Cardiac muscle cell (in vitro differentiated cells and primary cell): ENCODE results near the gene SAP130. TPM values are rescaled to one million over a fixed set of nuclear protein-coding genes. Genes with fewer than 3 reads are reported as not detected.

Experiments
- DNase-seq, 2 donors: peaks; one replicate each; pipeline versions ENCODE4 v3.0.0 to v3.0.0-alpha.2; 2010 to 2017; ENCODE audit warnings: low read depth in 1 of 2, low spot score in 1 of 2
- H3K27ac ChIP-seq: fragments of 200-600 bp; sonication (generic); 2 replicates; pipeline ENCODE4 v1.5.1; 2016
- H3K27me3 ChIP-seq: fragments of 200-600 bp; sonication (generic); 2 replicates; pipeline ENCODE4 v1.6.0; 2016; ENCODE audit warnings: control low read depth
- H3K36me3 ChIP-seq: fragments of 200-600 bp; sonication (generic); 2 replicates; pipeline ENCODE4 v1.5.1; 2016; ENCODE audit warnings: control low read depth
- H3K4me1 ChIP-seq: fragments of 200-600 bp; sonication (generic); 2 replicates; pipeline ENCODE4 v1.8.1; 2017; ENCODE audit warnings: low read depth, mild to moderate bottlenecking, mixed run types
- H3K4me3 ChIP-seq: fragments of 200-600 bp; sonication (generic); 2 replicates; pipeline ENCODE4 v1.5.1; 2016; ENCODE audit warnings: mild to moderate bottlenecking
- H3K9me3 ChIP-seq: fragments of 200-600 bp; sonication (generic); 2 replicates; pipeline ENCODE4 v1.5.1; 2017; ENCODE audit warnings: low read depth, mild to moderate bottlenecking, control low read depth
- polyA plus RNA-seq: library from polyadenylated mRNA; unstranded; fragments of >200 nt; fragmentation: Nextera tagmentation; extraction: Ambion mirVana; gene quantifications from 2 replicates; pipeline ENCODE4 v1.2.1, GENCODE V29; 2016
- total RNA-seq: library from RNA; depleted of rRNA; stranded (reverse); fragments of >200 nt; gene quantifications from 2 replicates; pipeline ENCODE4 v1.2.3, GENCODE V29; 2016
- TF ChIP-seq, protein P1 (sequence below): IDR thresholded peaks from 2 replicates; pipeline ENCODE4 v1.5.1; 2012; ENCODE audit warnings: low read depth, mild to moderate bottlenecking, low read length

Gene SAP130
- total and polyA plus RNA-seq, 2 experiments from 2014 or later, result 19.5 to 22.8 TPM

DNA sequence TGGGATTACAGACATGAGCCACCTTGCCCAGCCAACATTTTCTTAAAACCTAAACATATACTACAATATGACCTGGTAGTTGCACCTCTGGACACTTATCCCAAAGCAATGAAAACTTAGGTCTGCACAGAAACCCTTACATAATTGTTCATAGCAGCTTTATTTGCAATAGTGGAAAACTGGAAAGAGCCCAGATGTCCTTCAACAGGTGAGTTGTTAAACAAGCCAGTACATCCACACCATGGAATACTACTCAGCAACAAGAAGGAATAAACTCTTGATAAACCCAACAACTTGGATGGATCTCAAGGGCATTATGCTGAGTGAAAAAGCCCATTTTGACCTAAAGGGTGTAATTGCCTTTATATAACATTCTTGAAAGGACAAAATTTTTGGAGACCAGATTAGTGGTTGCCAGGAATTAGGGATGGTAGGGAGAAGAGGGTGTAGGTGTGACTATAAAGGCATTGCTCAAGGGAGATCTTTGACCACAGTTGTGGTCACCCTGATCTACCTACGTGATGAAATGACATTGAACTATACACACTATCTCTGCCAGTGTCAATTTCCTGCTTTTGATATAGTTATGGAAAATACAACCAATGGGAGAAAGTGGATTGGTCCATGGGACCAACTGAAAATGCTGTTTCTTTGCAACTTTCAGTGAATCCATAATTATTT lies 130.2 kb downstream of the SAP130 start:
- TF ChIP-seq, protein P1, sequence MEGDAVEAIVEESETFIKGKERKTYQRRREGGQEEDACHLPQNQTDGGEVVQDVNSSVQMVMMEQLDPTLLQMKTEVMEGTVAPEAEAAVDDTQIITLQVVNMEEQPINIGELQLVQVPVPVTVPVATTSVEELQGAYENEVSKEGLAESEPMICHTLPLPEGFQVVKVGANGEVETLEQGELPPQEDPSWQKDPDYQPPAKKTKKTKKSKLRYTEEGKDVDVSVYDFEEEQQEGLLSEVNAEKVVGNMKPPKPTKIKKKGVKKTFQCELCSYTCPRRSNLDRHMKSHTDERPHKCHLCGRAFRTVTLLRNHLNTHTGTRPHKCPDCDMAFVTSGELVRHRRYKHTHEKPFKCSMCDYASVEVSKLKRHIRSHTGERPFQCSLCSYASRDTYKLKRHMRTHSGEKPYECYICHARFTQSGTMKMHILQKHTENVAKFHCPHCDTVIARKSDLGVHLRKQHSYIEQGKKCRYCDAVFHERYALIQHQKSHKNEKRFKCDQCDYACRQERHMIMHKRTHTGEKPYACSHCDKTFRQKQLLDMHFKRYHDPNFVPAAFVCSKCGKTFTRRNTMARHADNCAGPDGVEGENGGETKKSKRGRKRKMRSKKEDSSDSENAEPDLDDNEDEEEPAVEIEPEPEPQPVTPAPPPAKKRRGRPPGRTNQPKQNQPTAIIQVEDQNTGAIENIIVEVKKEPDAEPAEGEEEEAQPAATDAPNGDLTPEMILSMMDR, result no peak

DNA sequence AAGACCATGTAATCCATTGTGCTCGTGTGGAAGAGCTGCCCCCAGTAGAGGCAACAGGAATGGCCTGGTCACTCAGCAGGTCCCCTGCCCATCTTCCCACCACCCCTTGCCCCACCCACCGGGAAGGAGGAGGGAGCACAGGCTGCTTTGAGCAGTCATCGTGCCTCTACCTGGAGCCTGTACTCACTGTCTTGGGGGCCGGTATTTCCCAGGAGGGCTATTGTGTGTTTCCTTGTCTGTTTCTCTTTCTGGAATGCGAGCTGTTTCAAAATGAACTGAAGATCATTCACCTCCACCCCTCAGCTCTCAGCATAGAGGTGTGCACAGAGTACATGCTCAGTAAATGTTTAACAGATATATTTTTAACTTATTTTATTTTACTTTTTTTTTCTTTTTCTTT lies 134.4 kb downstream of the SAP130 start:
- H3K4me3 ChIP-seq, result no peak overlapping the region
- no peaks in the 10 kb centered on the region for H3K27me3 ChIP-seq
- H3K27ac ChIP-seq, result peak overlapping the region; percentile 3
- TF ChIP-seq, protein P1, result no peak
- no peaks in the 10 kb centered on the region for H3K9me3 ChIP-seq
- no peak for DNase-seq
- H3K36me3 ChIP-seq, result no peaks in the 10 kb centered on the region
- H3K4me1 ChIP-seq, result no peaks in the 10 kb centered on the region

More for the DNA sequence above, 130.2 kb downstream of the SAP130 start:
- Histone ChIP-seq H3K4me3 (no peak overlapping the region), H3K4me1 (no peaks in the 10 kb centered on the region), H3K9me3 (no peaks in the 10 kb centered on the region), H3K36me3 (no peaks in the 10 kb centered on the region), H3K27me3 (no peaks in the 10 kb centered on the region), H3K27ac (no peak overlapping the region)
- DNase-seq, result no peak

DNA sequence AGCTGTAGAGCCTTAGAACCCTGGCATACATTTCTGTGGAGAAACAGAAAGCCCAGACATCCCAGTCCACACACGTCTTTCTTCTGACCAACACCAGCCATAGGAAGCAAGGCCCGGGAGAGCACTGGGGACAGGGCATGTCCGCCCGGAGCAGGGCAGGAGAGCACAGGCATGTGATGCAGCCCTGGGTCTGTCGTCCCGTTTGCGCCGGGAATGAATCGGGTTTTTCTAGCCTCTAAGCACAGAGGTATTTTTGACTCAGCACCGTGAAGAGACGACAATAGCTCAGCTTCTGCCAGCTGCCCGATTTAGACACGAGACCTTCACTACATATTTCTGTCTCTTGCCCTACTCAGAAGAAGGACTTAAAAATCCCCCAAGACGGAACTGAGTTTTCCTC lies 134.8 kb downstream of the SAP130 start:
- Histone ChIP-seq H3K4me3 (no peak overlapping the region), H3K27ac (peak overlapping the region; percentile 3), H3K27me3 (no peaks in the 10 kb centered on the region), H3K9me3 (no peaks in the 10 kb centered on the region), H3K4me1 (peaks cover under 1% of the 10 kb centered on the region), H3K36me3 (no peaks in the 10 kb centered on the region)
- TF ChIP-seq, protein P1, result no peak
- no peak for DNase-seq

DNA sequence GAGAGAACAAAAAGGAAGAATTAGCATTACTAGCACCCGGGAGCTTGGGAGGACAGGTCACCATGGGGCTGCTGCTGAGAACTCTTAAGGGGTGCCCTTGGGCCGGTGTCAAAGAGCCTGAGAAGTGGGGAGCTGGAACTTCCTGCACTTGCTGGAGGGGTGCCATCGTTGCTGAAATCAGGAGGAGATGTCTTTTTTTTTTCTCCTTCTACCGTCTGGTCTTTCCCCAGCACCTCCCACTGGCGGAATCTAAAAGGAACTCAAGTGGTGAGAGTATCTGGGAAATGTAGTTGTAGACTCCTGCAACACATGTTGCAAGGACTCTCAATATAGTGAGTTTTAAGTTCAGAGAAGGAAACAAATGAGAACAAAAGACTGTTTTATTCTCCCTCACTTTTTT lies 136.0 kb downstream of the SAP130 start:
- H3K36me3 ChIP-seq, result no peaks in the 10 kb centered on the region
- TF ChIP-seq, protein P1, result no peak
- no peak overlapping the region for H3K27ac ChIP-seq
- no peak overlapping the region for H3K4me3 ChIP-seq
- no peaks in the 10 kb centered on the region for H3K27me3 ChIP-seq
- no peaks in the 10 kb centered on the region for H3K9me3 ChIP-seq
- H3K4me1 ChIP-seq, result peaks cover 12% of the 10 kb centered on the region
- DNase-seq, result no peak

Other genes with a start within 250 kb of the SAP130 start
- 28.2 and 40.3 TPM in 2 replicates for gene WDR33, start 216.9 kb downstream of the SAP130 start, total RNA-seq
- 44.4 and 53.7 TPM in 2 replicates for gene WDR33, start 216.9 kb downstream of the SAP130 start, polyA plus RNA-seq
- 14.4 and 16.0 TPM in 2 replicates for gene POLR2D, start 169.9 kb downstream of the SAP130 start, total RNA-seq
- 26.1 and 44.2 TPM in 2 replicates for gene POLR2D, start 169.9 kb downstream of the SAP130 start, polyA plus RNA-seq
- 7.9 and 10.3 TPM in 2 replicates for gene AMMECR1L, start 142.1 kb downstream of the SAP130 start, total RNA-seq
- 6.6 and 8.2 TPM in 2 replicates for gene AMMECR1L, start 142.1 kb downstream of the SAP130 start, polyA plus RNA-seq
- gene UGGT1, start 63.1 kb upstream of the SAP130 start, total RNA-seq, result 38.4 and 53.8 TPM in 2 replicates
- 8.3 and 8.8 TPM in 2 replicates for gene UGGT1, start 63.1 kb upstream of the SAP130 start, polyA plus RNA-seq